ENCODE data around the gene SLC41A2. TPM values are rescaled to one million over a fixed set of nuclear protein-coding genes. Genes with fewer than 3 reads are reported as not detected.

The SLC41A2 gene
- total RNA-seq, 1 donor from 2014 or later: 12.0 TPM

DNA sequence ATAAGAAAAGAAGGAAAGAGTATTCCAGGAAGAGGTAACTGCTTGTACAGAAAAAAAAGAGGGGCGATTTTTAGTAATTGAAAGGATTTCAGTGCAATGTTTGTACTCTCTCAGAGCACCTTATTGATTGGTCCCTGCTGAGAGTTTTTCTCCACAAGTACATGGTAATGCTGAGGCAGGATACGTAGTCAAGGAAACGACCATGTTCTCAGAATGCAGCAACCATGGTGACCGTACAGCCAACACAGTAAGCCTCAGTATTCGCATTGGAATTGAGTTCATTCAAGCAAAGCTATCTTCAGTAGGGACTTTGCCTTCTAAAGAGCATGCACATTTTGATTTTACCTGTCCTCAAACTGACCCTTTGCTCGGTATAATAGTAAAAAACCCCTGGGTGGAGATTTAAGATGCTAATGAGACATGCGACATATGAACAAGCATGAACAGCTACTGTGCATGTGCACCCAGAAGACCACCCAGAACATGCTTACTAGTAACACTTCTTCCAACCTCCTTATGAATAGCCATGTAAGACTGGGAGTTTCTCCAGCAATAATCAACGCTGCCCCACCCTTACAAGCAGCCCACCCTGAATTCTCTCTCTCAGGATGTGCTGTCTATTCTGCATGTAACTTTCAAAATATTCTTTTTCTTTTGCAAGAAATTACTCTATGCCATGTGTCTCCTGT is 6.2 kb upstream of the SLC41A2 start:
- H3K36me3 ChIP-seq (ENCODE audit: control insufficient read depth in 3 of 3, insufficient read depth in 3 of 3, low read length in 3 of 3): no peaks in the 10 kb centered on the region
- no peak overlapping the region for H3K9ac ChIP-seq (ENCODE audit: low read depth in 1 of 3, low read length in 3 of 3)
- peaks cover 0 to 7% (median 5%) of the 10 kb centered on the region in 3 donors for H3K27me3 ChIP-seq (ENCODE audit: control insufficient read depth in 3 of 3, insufficient read depth in 3 of 3, low read length in 3 of 3)
- H3K9me3 ChIP-seq (ENCODE audit: control insufficient read depth in 3 of 3, low read length in 3 of 3): no peaks in the 10 kb centered on the region
- peaks cover 0 to 3% (median 0%) of the 10 kb centered on the region in 3 donors for H3K4me1 ChIP-seq (ENCODE audit: control insufficient read depth in 3 of 3, insufficient read depth in 3 of 3, low read length in 3 of 3)
- no peak overlapping the region for H3K27ac ChIP-seq (ENCODE audit: low read depth, low read length)
- no peak overlapping the region for H3K4me3 ChIP-seq (ENCODE audit: low read length in 3 of 3)

DNA sequence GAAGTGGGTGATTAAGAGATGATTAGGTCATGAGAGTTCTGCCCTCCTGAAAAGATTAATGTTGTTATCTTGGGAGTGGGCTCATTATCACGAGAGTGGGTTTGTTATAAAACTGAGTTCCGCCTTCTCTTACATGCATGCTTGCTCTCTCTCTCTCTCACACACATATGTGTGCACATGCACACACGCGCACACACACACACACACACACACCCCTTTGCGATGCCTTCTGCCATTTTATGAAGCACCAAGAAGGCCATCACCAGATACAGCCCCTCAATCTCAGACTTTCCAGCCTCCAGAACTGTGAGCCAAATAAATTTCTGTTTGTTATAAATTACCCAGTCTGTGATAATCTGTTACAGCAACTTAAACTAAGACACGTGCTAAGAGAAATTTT is 5.7 kb upstream of the SLC41A2 start:
- H3K4me1 ChIP-seq (ENCODE audit: control insufficient read depth in 3 of 3, insufficient read depth in 3 of 3, low read length in 3 of 3): peaks cover 5 to 7% (median 5%) of the 10 kb centered on the region in 3 donors
- H3K36me3 ChIP-seq (ENCODE audit: control insufficient read depth in 3 of 3, insufficient read depth in 3 of 3, low read length in 3 of 3): no peaks in the 10 kb centered on the region
- H3K9me3 ChIP-seq (ENCODE audit: control insufficient read depth in 3 of 3, low read length in 3 of 3): no peaks in the 10 kb centered on the region
- H3K27ac ChIP-seq (ENCODE audit: low read depth, low read length): no peak overlapping the region
- no peak overlapping the region for H3K4me3 ChIP-seq (ENCODE audit: low read length in 3 of 3)
- H3K9ac ChIP-seq (ENCODE audit: low read depth in 1 of 3, low read length in 3 of 3): no peak overlapping the region
- peaks cover 0 to 12% (median 7%) of the 10 kb centered on the region in 3 donors for H3K27me3 ChIP-seq (ENCODE audit: control insufficient read depth in 3 of 3, insufficient read depth in 3 of 3, low read length in 3 of 3)

DNA sequence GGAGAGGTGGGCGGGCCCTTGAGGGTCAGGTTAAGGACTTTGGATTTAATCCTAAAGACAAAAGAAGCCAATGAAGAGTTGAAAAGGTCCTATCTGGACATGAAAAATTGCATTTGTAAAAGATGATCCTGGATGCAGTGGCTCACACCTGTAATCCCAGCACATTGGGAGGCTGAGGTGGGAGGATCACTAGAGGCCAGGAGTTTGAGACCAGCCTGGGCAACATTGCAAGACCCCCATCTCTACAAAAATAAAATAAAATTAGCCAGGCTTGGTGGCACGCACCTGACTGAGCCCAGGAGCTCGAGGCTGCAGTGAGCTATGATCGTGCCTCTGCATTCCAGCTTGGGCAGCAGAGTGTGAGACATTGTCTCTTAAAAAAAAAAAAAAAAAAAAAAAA is 2.4 kb upstream of the SLC41A2 start:
- Histone ChIP-seq H3K4me3 (ENCODE audit: low read length in 3 of 3) (no peak overlapping the region), H3K27me3 (ENCODE audit: control insufficient read depth in 3 of 3, insufficient read depth in 3 of 3, low read length in 3 of 3) (peaks cover 0 to 16% (median 12%) of the 10 kb centered on the region in 3 donors), H3K36me3 (ENCODE audit: control insufficient read depth in 3 of 3, insufficient read depth in 3 of 3, low read length in 3 of 3) (no peaks in the 10 kb centered on the region), H3K9me3 (ENCODE audit: control insufficient read depth in 3 of 3, low read length in 3 of 3) (no peaks in the 10 kb centered on the region), H3K4me1 (ENCODE audit: control insufficient read depth in 3 of 3, insufficient read depth in 3 of 3, low read length in 3 of 3) (peaks cover 10 to 12% (median 11%) of the 10 kb centered on the region in 3 donors), H3K9ac (ENCODE audit: low read depth in 1 of 3, low read length in 3 of 3) (no peak overlapping the region), H3K27ac (ENCODE audit: low read depth, low read length) (no peak overlapping the region)

DNA sequence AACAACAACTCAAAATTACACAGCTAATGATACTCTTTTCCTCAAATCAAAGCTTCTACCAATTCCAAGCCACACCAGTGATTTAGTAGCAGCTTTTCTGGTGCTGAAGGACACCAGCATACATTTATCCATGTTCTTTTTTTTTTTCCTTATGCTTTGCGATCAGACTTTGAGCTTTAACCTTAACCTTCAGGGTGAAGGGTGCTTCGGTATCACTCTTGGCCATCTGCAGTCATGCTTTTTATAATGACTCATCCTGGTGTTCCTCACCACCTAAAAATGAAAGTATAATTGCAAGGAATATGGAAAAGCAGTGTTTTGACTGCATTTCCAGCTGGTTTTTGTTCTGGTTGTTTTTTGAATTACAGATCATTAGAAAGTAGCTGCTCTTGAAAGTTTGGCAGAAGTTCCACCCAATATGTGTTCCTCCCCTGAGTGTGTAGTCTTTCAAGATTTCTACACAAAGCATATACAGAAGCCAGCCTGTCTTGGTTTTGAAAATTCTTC is 1.3 kb upstream of the SLC41A2 start:
- Histone ChIP-seq H3K9ac (ENCODE audit: low read depth in 1 of 3, low read length in 3 of 3) (no peak overlapping the region), H3K4me1 (ENCODE audit: control insufficient read depth in 3 of 3, insufficient read depth in 3 of 3, low read length in 3 of 3) (peaks cover 10 to 12% (median 11%) of the 10 kb centered on the region in 3 donors), H3K9me3 (ENCODE audit: control insufficient read depth in 3 of 3, low read length in 3 of 3) (no peaks in the 10 kb centered on the region), H3K27me3 (ENCODE audit: control insufficient read depth in 3 of 3, insufficient read depth in 3 of 3, low read length in 3 of 3) (peaks cover 0 to 16% (median 12%) of the 10 kb centered on the region in 3 donors), H3K36me3 (ENCODE audit: control insufficient read depth in 3 of 3, insufficient read depth in 3 of 3, low read length in 3 of 3) (no peaks in the 10 kb centered on the region), H3K27ac (ENCODE audit: low read depth, low read length) (peak overlapping the region; percentile 23), H3K4me3 (ENCODE audit: low read length in 3 of 3) (peak overlapping the region in 2 of 3 donors; percentile 73 to 78)

DNA sequence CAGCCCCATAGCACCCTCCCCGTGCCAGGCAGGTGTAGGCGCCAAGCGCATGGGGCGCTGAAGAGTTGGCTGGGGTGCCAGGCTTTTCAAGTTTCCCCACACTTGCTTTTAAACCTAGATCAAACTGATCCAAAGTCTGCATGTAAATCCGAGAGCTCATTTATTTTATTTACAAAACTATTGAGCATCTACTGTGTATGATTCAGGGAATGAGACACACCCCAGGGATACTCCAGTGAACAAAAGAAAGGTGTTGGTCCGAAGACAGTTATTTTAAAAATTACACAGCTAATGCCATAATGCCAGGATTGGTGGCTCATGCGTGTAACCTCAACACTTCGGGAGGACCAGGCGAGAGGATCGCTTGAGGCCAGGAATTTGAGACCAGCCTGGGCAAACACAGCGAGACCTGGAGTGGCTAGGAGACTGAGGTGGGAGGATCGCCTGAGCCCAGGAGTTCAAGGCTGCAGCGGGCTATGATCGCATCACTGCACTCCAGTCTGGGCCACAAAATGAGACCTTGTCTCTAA is 780 bp upstream of the SLC41A2 start:
- Histone ChIP-seq H3K4me1 (ENCODE audit: control insufficient read depth in 3 of 3, insufficient read depth in 3 of 3, low read length in 3 of 3) (peaks cover 10 to 12% (median 11%) of the 10 kb centered on the region in 3 donors), H3K9me3 (ENCODE audit: control insufficient read depth in 3 of 3, low read length in 3 of 3) (no peaks in the 10 kb centered on the region), H3K9ac (ENCODE audit: low read depth in 1 of 3, low read length in 3 of 3) (peak overlapping the region; percentile 59 to 74 (median 64)), H3K36me3 (ENCODE audit: control insufficient read depth in 3 of 3, insufficient read depth in 3 of 3, low read length in 3 of 3) (no peaks in the 10 kb centered on the region), H3K27me3 (ENCODE audit: control insufficient read depth in 3 of 3, insufficient read depth in 3 of 3, low read length in 3 of 3) (peaks cover 0 to 16% (median 12%) of the 10 kb centered on the region in 3 donors), H3K4me3 (ENCODE audit: low read length in 3 of 3) (peak overlapping the region; percentile 73 to 79 (median 78)), H3K27ac (ENCODE audit: low read depth, low read length) (peak overlapping the region; percentile 23)

DNA sequence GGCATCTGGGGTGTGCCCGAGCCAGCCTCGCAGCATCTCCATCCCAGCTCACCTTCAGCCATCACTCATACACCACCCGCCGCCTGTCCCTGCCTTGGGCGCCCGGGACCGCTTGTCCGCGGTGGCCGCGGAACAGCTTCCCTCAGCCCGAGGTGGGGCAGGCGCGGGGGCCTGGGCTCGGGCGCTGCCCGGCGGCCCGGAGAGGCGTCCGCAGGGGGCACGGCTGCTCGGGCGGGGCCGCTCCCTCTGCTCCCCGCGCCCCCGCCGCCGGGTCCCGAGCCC is 430 bp downstream of the SLC41A2 start:
- H3K4me3 ChIP-seq (ENCODE audit: low read length in 3 of 3): peak overlapping the region; percentile 68 to 79 (median 78)
- peak overlapping the region in 1 of 3 donors; percentile 74 for H3K9ac ChIP-seq (ENCODE audit: low read depth in 1 of 3, low read length in 3 of 3)
- H3K9me3 ChIP-seq (ENCODE audit: control insufficient read depth in 3 of 3, low read length in 3 of 3): no peaks in the 10 kb centered on the region
- peaks cover 10 to 12% (median 11%) of the 10 kb centered on the region in 3 donors for H3K4me1 ChIP-seq (ENCODE audit: control insufficient read depth in 3 of 3, insufficient read depth in 3 of 3, low read length in 3 of 3)
- H3K27me3 ChIP-seq (ENCODE audit: control insufficient read depth in 3 of 3, insufficient read depth in 3 of 3, low read length in 3 of 3): peaks cover 0 to 16% (median 7%) of the 10 kb centered on the region in 3 donors
- H3K36me3 ChIP-seq (ENCODE audit: control insufficient read depth in 3 of 3, insufficient read depth in 3 of 3, low read length in 3 of 3): no peaks in the 10 kb centered on the region
- H3K27ac ChIP-seq (ENCODE audit: low read depth, low read length): no peak overlapping the region

DNA sequence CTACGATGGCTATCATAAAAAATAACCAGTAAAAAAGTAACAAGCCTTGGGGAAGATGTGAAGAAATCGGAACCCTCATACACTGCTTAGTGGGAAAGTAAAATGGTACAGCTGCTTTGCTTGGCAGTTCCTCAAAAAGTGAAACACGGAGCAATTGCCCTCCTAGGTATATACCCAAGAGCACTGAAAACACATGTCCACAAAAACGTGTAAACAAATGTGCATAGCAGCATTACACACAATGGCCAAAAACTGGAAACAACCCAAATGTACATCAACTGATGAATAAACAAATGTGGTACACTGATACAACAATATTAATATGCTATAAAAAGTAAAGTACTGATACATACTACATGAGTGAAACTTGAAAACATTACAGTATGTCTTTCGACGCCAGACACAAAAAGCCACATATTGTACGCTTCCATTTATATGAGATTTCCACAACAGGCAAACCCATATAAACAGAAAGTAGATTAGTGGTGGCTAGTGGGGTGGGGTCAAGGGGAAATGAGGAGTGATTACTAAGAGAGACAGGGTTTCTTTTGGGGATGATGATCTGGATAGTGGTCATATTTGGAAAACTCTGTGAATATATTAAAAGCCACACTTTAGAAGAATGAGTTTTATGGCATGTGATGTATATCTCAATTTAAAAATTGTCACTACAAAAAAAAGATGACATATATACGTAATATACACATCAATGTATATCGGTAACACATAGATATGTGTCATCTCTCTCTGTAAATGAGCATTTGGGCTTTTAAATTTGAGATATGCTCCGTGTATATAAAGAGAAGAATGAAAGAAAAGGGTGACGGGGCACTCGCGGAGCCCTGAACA is 996 bp downstream of the SLC41A2 start:
- Histone ChIP-seq H3K4me3 (ENCODE audit: low read length in 3 of 3) (peak overlapping the region; percentile 54 to 78 (median 57)), H3K36me3 (ENCODE audit: control insufficient read depth in 3 of 3, insufficient read depth in 3 of 3, low read length in 3 of 3) (no peaks in the 10 kb centered on the region), H3K27me3 (ENCODE audit: control insufficient read depth in 3 of 3, insufficient read depth in 3 of 3, low read length in 3 of 3) (peaks cover 0 to 16% (median 7%) of the 10 kb centered on the region in 3 donors), H3K27ac (ENCODE audit: low read depth, low read length) (no peak overlapping the region), H3K9ac (ENCODE audit: low read depth in 1 of 3, low read length in 3 of 3) (peak overlapping the region in 1 of 3 donors; percentile 74), H3K9me3 (ENCODE audit: control insufficient read depth in 3 of 3, low read length in 3 of 3) (no peaks in the 10 kb centered on the region), H3K4me1 (ENCODE audit: control insufficient read depth in 3 of 3, insufficient read depth in 3 of 3, low read length in 3 of 3) (peaks cover 10 to 12% (median 11%) of the 10 kb centered on the region in 3 donors)

DNA sequence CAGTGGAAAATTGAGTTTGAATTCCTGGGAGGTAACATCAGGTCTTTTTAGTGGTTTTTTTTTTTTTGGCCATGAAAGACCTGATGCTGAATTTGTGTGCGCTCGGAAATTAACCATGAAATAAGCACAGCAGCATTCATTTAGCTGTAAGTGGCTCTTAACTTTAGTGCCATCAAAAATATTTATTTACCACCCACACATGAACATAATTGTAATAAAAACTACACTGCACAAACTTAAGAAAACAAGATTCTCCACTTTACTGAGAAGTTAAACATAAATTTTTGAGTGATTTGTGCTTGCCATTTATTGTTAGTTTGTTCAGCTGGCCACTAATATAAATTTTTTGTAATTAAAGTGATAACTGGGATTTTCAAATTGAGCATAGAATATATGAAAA is 2.4 kb downstream of the SLC41A2 start:
- H3K9me3 ChIP-seq (ENCODE audit: control insufficient read depth in 3 of 3, low read length in 3 of 3): no peaks in the 10 kb centered on the region
- H3K27me3 ChIP-seq (ENCODE audit: control insufficient read depth in 3 of 3, insufficient read depth in 3 of 3, low read length in 3 of 3): peaks cover 0 to 16% (median 7%) of the 10 kb centered on the region in 3 donors
- peaks cover 10 to 12% (median 11%) of the 10 kb centered on the region in 3 donors for H3K4me1 ChIP-seq (ENCODE audit: control insufficient read depth in 3 of 3, insufficient read depth in 3 of 3, low read length in 3 of 3)
- no peaks in the 10 kb centered on the region for H3K36me3 ChIP-seq (ENCODE audit: control insufficient read depth in 3 of 3, insufficient read depth in 3 of 3, low read length in 3 of 3)
- no peak overlapping the region for H3K4me3 ChIP-seq (ENCODE audit: low read length in 3 of 3)
- H3K27ac ChIP-seq (ENCODE audit: low read depth, low read length): no peak overlapping the region
- no peak overlapping the region for H3K9ac ChIP-seq (ENCODE audit: low read depth in 1 of 3, low read length in 3 of 3)

DNA sequence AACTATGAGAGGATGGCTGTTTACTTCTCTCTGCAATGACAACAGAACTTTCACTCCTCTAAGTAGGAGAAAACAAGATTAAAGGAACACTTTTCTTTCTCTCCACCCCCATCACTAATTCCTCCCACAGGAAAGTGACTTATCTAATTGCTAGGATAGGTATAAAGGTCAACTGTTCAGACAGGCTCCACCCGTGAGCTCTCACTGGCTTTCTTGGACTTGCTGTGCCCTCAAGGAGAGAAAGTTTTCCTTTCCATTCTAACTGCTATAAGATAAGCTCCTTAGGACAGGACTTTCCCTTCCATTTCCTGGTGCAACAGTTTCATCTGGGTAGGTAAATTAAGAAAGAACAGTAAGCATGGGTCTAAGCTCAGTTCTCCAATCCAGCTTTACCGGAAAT is 4.8 kb downstream of the SLC41A2 start:
- no peaks in the 10 kb centered on the region for H3K9me3 ChIP-seq (ENCODE audit: control insufficient read depth in 3 of 3, low read length in 3 of 3)
- H3K27me3 ChIP-seq (ENCODE audit: control insufficient read depth in 3 of 3, insufficient read depth in 3 of 3, low read length in 3 of 3): peaks cover 0 to under 1% (median under 1%) of the 10 kb centered on the region in 3 donors
- H3K9ac ChIP-seq (ENCODE audit: low read depth in 1 of 3, low read length in 3 of 3): no peak overlapping the region
- H3K4me3 ChIP-seq (ENCODE audit: low read length in 3 of 3): no peak overlapping the region
- peaks cover 0 to 3% (median under 1%) of the 10 kb centered on the region in 3 donors for H3K4me1 ChIP-seq (ENCODE audit: control insufficient read depth in 3 of 3, insufficient read depth in 3 of 3, low read length in 3 of 3)
- no peaks in the 10 kb centered on the region for H3K36me3 ChIP-seq (ENCODE audit: control insufficient read depth in 3 of 3, insufficient read depth in 3 of 3, low read length in 3 of 3)
- H3K27ac ChIP-seq (ENCODE audit: low read depth, low read length): no peak overlapping the region
